Activated naive CD4-positive, alpha-beta T cell treated with Interleukin-2 at 50 U/mL for 16 hours (primary cell): Measurements from ENCODE around the gene SLC25A5.
"Not testable (repeated sequence)": the region's sequence is repeated elsewhere in the genome, so short reads cannot be mapped to it uniquely, and the experiment has no call there.

Experiments used
- DNase-seq: peaks from one replicate; pipeline ENCODE4 v3.0.0-alpha.2; 2020

The SLC25A5 gene

DNA sequence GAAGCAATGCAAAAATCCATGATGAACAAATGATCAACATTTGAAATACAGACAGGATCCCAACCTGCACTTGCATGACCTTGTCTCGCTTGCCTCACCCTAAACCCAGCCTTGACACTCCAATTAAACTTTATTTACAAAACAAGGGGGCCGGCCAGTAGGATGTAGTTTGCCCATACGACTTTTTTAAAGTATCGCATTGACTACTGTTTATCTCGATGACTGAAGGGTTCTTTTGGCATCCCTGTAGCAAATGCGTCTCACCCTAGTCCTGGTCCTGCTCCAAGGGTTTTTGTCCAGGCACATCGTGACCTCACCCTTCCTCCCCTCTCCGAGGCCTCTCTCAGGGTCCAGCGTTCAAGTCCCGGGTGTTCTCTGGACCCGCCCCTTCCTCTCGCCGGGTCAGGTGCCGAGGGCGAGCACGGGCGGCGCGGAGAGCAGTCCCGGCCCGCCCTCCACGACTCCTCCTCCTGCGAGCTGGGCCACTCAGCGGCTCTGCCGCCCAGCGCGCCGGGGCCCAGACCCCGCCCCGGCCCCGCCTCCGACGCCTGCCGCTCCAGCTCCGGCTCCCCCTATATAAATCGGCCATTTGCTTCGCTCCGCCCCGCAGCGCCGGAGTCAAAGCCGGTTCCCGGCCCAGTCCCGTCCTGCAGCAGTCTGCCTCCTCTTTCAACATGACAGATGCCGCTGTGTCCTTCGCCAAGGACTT, at the start of gene SLC25A5:
SLC25A5 (plus strand) TSS at position 603 of the 709 bp plus-strand sequence; CDS start at position 675, 72 bp downstream.
- DNase-seq = peak; percentile 85

DNA sequence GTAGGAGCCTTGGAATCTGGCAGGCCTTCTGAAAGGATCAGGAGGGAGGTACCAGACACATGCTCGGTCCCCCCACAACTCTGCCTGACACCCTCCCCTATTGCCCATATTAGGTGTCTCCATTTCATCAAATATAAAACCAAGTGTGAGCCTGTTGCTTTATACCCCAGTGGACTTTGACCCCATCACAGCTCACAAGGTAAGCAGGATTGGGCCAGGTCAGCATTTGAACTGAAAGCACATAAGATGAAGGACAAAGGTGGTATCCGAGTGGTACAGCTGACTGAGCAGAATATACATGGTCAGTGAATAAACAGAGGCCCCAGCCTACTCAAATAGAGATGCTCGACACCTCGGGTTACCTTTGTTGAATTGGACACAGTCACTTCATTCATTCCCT, 49.1 kb upstream of the SLC25A5 start:
- DNase-seq = no peak

GRCh38 chrX:119419898-119420297, 48.3 kb upstream of the SLC25A5 start:
- DNase-seq = no peak

- no peak for DNase-seq
Observed at GRCh38 chrX:119421016-119421705, 47.1 kb upstream of the SLC25A5 start.

GRCh38 chrX:119423631-119424030, 44.6 kb upstream of the SLC25A5 start:
- DNase-seq = no peak

DNA sequence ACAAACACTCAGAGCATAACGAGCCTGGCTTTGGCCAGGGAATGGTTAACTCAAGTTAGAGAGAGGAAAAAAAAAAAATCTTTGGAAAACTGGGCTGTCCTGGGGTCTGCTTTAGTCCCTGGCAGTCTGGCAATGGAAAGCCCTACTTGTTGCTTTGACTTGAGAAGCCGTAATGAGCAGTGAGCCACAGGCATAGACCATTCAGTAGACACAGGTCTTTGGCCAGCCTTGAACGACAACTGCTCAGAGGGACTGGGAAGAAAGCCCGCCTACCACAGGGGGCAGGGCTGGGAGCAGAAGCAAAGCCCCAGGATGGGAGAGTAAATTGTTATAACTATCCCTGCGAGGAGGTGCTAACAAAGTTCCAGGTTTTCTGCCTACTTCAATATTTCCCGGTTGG, 43.2 kb upstream of the SLC25A5 start:
- no peak for DNase-seq

- no peak for DNase-seq
Observed at GRCh38 chrX:119427024-119427794, 41.0 kb upstream of the SLC25A5 start.

DNA sequence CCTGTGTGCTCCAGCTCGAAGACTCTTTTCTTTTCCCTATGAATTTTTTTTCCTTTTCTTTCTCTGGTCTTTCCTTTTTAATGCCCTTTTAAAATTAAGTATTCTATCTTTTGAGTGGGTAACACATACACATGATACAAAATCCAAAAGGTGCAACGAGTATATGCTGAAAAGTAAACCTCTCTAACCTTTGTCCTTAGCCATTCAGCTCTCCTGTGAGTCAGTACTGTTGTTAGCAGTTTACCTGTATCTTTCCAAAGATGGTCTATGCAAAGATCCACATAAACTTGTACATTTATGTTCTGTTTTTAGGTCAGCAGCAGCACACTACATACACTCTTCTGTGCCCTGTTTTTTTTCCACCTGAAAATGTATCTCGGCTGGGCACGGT, 40.5 kb upstream of the SLC25A5 start:
- DNase-seq = no peak

DNA sequence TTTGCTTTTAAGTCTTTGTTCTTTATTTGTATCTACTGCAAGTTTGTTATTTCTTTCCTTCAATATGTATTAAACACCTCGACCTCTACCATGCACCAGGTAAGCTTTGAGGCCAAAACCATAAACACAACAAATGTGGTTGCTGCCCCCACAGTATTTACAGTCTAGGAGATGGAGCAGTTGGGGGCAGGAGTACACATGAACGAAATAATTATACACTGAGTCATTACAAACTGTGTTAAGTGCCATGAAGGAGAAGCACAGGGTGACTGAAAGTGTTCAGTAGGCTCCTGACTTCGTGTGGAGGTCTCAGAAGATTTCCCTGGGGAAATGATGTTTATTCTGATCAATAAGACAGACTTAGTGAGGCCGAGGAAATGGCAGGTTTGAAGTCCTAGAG, 38.8 kb upstream of the SLC25A5 start:
- DNase-seq = no peak

DNA sequence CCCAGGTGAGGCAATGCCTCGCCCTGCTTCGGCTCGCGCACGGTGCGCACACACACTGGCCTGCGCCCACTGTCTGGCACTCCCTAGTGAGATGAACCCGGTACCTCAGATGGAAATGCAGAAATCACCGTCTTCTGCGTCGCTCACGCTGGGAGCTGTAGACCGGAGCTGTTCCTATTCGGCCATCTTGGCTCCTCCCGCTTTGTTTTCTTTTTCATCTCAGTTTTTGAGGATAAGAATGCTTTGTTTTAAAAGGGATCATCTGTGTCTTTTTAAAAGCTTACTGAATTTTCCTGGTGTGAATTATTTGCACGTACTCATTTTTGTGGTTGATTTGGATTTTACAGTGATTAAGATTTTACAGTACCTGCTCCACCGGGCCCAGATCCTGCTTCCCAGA, 26.9 kb upstream of the SLC25A5 start:
- DNase-seq = not testable (repeated sequence)

- no peak for DNase-seq
Observed at GRCh38 chrX:119442286-119442685, 26.0 kb upstream of the SLC25A5 start.

GRCh38 chrX:119453202-119453601, 15.0 kb upstream of the SLC25A5 start:
- no peak for DNase-seq

DNA sequence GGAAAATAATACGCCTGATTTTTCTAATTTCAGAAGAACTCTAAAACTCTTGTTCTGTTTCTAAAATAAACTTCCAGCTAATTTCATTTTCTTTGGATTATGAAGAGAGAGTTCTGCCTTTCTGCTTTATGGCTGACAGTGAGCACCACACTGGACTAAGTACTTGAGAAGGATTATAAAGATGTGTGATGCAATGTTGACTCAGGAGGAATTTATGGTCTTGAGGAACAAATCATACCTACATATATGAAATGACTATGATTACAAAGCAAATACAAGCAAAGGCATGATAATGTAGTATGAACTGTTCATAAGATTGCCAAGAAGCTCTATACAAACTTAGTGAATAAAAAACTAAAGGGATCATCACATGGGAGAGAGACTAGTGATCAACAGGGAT, 13.0 kb upstream of the SLC25A5 start:
- no peak for DNase-seq

DNA sequence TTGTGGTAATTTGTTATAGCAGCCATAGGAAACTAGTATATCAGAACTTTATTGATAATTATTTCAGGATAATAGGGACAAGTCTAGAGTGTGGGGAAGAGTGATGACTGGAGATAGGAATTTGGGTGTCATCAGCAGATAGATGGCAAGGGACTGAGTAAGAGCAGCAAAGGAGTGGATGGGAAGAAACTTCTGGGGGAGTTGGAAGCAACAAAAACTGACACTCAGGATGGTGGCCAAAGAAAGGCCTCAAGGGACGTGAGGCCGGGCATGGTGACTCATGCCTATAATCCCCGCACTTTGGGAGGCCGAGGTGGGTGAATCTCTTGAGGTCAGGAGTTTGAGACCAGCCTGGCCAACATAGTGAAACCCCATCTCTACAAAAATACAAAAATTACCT, 9.1 kb upstream of the SLC25A5 start:
- no peak for DNase-seq

- DNase-seq = no peak
Observed at GRCh38 chrX:119465555-119465954, 2.7 kb upstream of the SLC25A5 start.

DNA sequence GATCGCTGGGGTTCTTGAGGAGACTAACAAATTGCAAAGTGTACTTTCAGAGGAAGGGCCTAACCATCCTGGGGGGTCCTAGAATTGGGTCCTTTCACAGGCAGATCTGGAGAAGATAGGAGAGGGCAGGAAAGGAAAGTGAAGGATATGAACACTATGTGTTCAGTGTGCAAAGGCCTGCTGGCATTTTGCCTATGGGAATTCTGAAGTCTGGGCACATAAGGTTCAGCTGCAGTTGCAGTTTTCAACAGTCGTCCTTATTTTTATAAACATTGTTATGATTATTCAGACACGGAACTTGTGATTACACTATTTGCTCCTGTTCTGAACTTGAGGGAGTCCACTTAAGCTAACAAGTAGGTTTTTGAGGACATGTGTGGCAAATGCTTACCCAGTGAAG, 1.3 kb upstream of the SLC25A5 start:
- no peak for DNase-seq

DNA sequence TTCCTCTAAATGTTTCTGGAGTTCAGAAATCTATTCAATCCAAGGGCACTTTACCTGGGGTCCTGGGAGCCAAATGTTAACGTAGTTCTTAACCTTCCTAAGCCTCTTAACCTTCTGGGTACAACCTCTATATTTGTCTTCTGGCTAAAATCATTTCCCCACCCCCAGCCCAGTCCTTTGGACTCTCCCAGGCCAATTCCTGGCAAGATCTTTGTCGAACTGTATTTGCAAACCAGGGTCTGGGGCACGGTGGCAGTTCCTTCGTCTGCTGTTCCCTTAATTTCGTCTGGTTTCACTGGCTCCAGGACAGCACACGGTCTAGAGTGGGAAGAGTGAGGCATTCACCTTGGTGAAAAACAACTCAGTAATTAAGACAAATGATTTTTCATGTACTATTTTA, 811 bp upstream of the SLC25A5 start:
- DNase-seq = no peak

GRCh38 chrX:119468551-119469312, 488 bp downstream of the SLC25A5 start:
- DNase-seq = peak; percentile 87

DNA sequence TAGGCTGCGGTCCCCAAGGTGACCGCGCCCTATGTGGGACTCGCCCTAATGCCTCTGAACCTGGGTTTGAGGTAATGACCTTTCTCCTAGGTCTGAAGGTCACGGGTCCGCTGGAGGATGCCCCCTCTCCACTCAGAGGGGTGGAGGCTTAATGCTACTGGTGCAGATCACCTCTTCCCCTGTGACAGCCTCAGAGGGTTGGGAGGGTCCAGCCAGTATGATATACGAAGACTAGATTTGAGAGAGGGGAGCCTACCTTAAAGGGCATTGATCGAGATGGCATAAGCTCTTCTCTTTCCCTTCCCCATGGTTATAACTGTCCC, 1.0 kb downstream of the SLC25A5 start:
- DNase-seq = no peak

DNA sequence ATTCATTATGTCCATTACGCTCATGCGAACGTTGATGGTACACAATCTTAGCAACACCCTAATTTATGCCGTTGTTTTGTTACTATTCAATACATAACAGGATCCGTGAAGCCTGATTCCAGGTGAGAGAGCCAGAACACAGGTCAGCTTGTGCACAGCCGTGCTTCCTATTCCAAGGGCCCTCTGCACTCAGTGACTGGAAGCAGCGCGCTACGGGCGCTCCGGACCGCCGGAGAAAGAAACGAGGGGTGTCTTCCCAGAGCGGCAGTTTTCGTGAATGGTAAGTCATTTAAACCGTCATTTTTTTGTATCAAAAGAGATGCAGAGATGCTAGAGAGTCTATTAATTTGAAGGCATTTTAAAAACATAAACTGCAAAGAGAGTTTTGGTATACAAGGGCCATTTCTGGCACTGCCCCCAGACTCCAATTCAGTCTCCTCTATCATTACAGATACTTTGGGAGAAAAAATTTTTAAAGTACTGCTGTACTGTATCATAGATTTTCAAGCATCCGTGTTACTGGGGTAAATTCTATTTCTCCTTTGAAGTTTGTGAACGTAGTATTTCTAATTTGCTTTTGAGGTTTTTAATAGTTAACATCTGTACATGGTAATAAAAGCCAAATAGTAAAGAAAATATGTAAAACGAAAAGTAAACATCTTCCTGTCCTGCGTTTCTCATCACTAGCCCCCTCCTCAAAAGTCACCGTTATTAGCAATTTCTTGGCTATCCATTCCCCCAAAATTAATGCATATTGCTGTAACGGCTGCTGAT, 6.6 kb downstream of the SLC25A5 start:
- no peak for DNase-seq

- no peak for DNase-seq
Observed at GRCh38 chrX:119475389-119476101, 7.3 kb downstream of the SLC25A5 start.

- DNase-seq = no peak
Observed at GRCh38 chrX:119477812-119478232, 9.6 kb downstream of the SLC25A5 start.
